Common myeloid progenitor, CD34-positive (primary cell): ENCODE results near the gene APOL1.

Experiments used
- CTCF ChIA-PET: fragments of 350-600 bp; sonication (Branson Sonifier 250); formaldehyde crosslinking; loops from one replicate; lab custom pipeline; 2021; ENCODE audit warnings: antibody characterized with exemption; lab: Charles Lee
- POLR2A ChIA-PET: fragments of 350-600 bp; sonication (Branson Sonifier 250); formaldehyde crosslinking; loops from one replicate; lab custom pipeline; 2021; ENCODE audit warnings: antibody characterized with exemption; lab: Charles Lee
- DNase-seq, 3 donors: peaks; one replicate each; pipeline versions ENCODE4 v3.0.0 to v3.0.0-alpha.2; 2013
- H3K27ac ChIP-seq, 2 experiments: 1 replicate in 1 of 2; 2 replicates in 1 of 2; pipeline ENCODE4 v1.7.0; 2013; ENCODE audit warnings: inconsistent platforms in 2 of 2, low read length in 2 of 2, mild to moderate bottlenecking in 2 of 2, low read depth in 1 of 2, moderate library complexity in 1 of 2; ENCODE audit not compliant: severe bottlenecking in 2 of 2, insufficient read depth in 1 of 2, poor library complexity in 1 of 2
- H3K27me3 ChIP-seq, 5 experiments: replicated peaks in 2 of 5; 1 replicate in 3 of 5; 2 replicates in 2 of 5; pipeline versions ENCODE4 v1.6.1 to v1.7.0; 2013; ENCODE audit warnings: low read length in 4 of 5, mild to moderate bottlenecking in 2 of 5, moderate library complexity in 2 of 5, inconsistent platforms in 1 of 5; ENCODE audit not compliant: insufficient read depth in 5 of 5, control insufficient read depth in 4 of 5
- H3K36me3 ChIP-seq, 4 experiments: 1 replicate in 2 of 4; 2 replicates in 2 of 4; pipeline versions ENCODE4 v1.6.1 to v1.7.0; 2013; ENCODE audit warnings: low read length in 3 of 4, control low read depth in 1 of 4, mild to moderate bottlenecking in 1 of 4; ENCODE audit not compliant: control insufficient read depth in 4 of 4, insufficient read depth in 4 of 4
- H3K4me1 ChIP-seq, 4 experiments: 1 replicate in 3 of 4; 2 replicates in 1 of 4; pipeline versions ENCODE4 v1.6.1 to v1.7.1; 2013; ENCODE audit warnings: low read length in 3 of 4, mild to moderate bottlenecking in 3 of 4, control low read depth in 1 of 4, inconsistent platforms in 1 of 4, moderate library complexity in 1 of 4; ENCODE audit not compliant: control insufficient read depth in 4 of 4, insufficient read depth in 4 of 4; ENCODE audit errors: control extremely low read depth in 1 of 4
- H3K4me3 ChIP-seq, 7 experiments: 1 replicate in 4 of 7; 2 replicates in 3 of 7; pipeline versions ENCODE4 v1.5.1 to v1.7.0; 2013; ENCODE audit warnings: mild to moderate bottlenecking in 7 of 7, low read length in 6 of 7, moderate library complexity in 6 of 7, inconsistent platforms in 2 of 7, low read depth in 2 of 7, control low read depth in 1 of 7; ENCODE audit not compliant: insufficient read depth in 4 of 7, control insufficient read depth in 1 of 7; ENCODE audit errors: extremely low read depth in 1 of 7
- H3K9me3 ChIP-seq, 5 experiments: 1 replicate in 4 of 5; 2 replicates in 1 of 5; pipeline versions ENCODE4 v1.6.1 to v1.7.1; 2013; ENCODE audit warnings: low read length in 4 of 5, mild to moderate bottlenecking in 2 of 5, inconsistent platforms in 1 of 5, low read depth in 1 of 5, moderate library complexity in 1 of 5; ENCODE audit not compliant: control insufficient read depth in 4 of 5, insufficient read depth in 2 of 5; ENCODE audit errors: control extremely low read depth in 1 of 5
- WGBS: methylation state at CpG from one replicate; pipeline ENCODE4 v1.1.5; 2013; ENCODE audit not compliant: insufficient coverage; 5-methylcytosine and 5-hydroxymethylcytosine counted together

APOL1 gene

GRCh38 chr22:36277482-36278291 is 24.8 kb downstream of the APOL1 start:
- H3K27ac ChIP-seq: no peak overlapping the region
- H3K36me3 ChIP-seq: peaks cover under 1 to 24% (median 12%) of the 10 kb centered on the region in 4 experiments
- H3K9me3 ChIP-seq: no peaks in the 10 kb centered on the region
- 37% methylated on average over 15 of the region's 18 CpGs for WGBS
- ChIA-PET CTCF (interaction anchor here (0.6 to 2.4 kb wide), 25 partner anchors 8 to 191 kb away, joined by 3 to 16 read pairs (median 4); partner anchors contain the start of gene APOL2), POLR2A (no interaction called here)
- H3K4me1 ChIP-seq: peaks cover 0 to 11% (median 6%) of the 10 kb centered on the region in 4 experiments
- DNase-seq: peak; percentile 62 to 81 (median 75)
- no peaks in the 10 kb centered on the region for H3K27me3 ChIP-seq
- H3K4me3 ChIP-seq: peak overlapping the region in 1 of 7 experiments; percentile 8

GRCh38 chr22:36279219-36279666 is 26.3 kb downstream of the APOL1 start:
- WGBS: 67% methylated on average over 7 of the region's 8 CpGs
- Histone ChIP-seq H3K4me3 (no peak overlapping the region), H3K27me3 (no peaks in the 10 kb centered on the region), H3K27ac (no peak overlapping the region), H3K9me3 (no peaks in the 10 kb centered on the region), H3K36me3 (peaks cover 7 to 38% (median 22%) of the 10 kb centered on the region in 4 experiments), H3K4me1 (peaks cover 0 to 11% (median 6%) of the 10 kb centered on the region in 4 experiments)
- ChIA-PET POLR2A (no interaction called here), CTCF (interaction anchor here (0.9 to 2.4 kb wide), 12 partner anchors 7 to 82 kb away, joined by 3 to 16 read pairs (median 8); partner anchors contain the start of gene APOL2)
- DNase-seq: peak in 1 of 3 donors; percentile 11

- Histone ChIP-seq H3K4me3 (no peak overlapping the region), H3K27ac (no peak overlapping the region), H3K9me3 (no peaks in the 10 kb centered on the region), H3K4me1 (peaks cover 0 to 11% (median 6%) of the 10 kb centered on the region in 4 experiments), H3K27me3 (no peaks in the 10 kb centered on the region), H3K36me3 (peaks cover 11 to 50% (median 33%) of the 10 kb centered on the region in 4 experiments)
- CTCF ChIA-PET: interaction anchor here (0.9 to 1.7 kb wide), 6 partner anchors 8 to 86 kb away, joined by 3 to 7 read pairs (median 4); no protein-coding TSS in a partner anchor
- WGBS: 100% methylated on average over 2 of the region's 8 CpGs
- POLR2A ChIA-PET: interaction anchor here (1.0 kb wide), 1 partner anchor 8 kb away, joined by 5 read pairs; no protein-coding TSS in a partner anchor
- DNase-seq: no peak
Observed at GRCh38 chr22:36280379-36280778, 27.4 kb downstream of the APOL1 start.

GRCh38 chr22:36281781-36282327 is 28.9 kb downstream of the APOL1 start:
- 94% methylated on average over 11 of the region's 14 CpGs for WGBS
- DNase-seq: no peak
- ChIA-PET POLR2A (no interaction called here), CTCF (interaction anchor here (1.2 to 8.7 kb wide), 5 partner anchors 13 to 1224 kb away, joined by 3 to 107 read pairs (median 4); no protein-coding TSS in a partner anchor)
- Histone ChIP-seq H3K4me3 (no peak overlapping the region), H3K4me1 (peaks cover 0 to 12% (median 4%) of the 10 kb centered on the region in 4 experiments), H3K36me3 (peaks cover 17 to 64% (median 46%) of the 10 kb centered on the region in 4 experiments), H3K27ac (no peak overlapping the region), H3K9me3 (no peaks in the 10 kb centered on the region), H3K27me3 (no peaks in the 10 kb centered on the region)

GRCh38 chr22:36282328-36282831 is 29.4 kb downstream of the APOL1 start:
- Histone ChIP-seq H3K27me3 (no peaks in the 10 kb centered on the region), H3K4me1 (peaks cover 0 to 13% (median 3%) of the 10 kb centered on the region in 4 experiments), H3K36me3 (peaks cover 18 to 69% (median 49%) of the 10 kb centered on the region in 4 experiments), H3K27ac (no peak overlapping the region), H3K4me3 (no peak overlapping the region), H3K9me3 (no peaks in the 10 kb centered on the region)
- WGBS: 94% methylated on average over 21 of the region's 24 CpGs
- POLR2A ChIA-PET: no interaction called here
- CTCF ChIA-PET: interaction anchor here (0.9 to 8.7 kb wide), 6 partner anchors 8 to 1224 kb away, joined by 3 to 107 read pairs (median 4); partner anchors contain the start of genes APOL1 and APOL2
- no peak for DNase-seq

DNA sequence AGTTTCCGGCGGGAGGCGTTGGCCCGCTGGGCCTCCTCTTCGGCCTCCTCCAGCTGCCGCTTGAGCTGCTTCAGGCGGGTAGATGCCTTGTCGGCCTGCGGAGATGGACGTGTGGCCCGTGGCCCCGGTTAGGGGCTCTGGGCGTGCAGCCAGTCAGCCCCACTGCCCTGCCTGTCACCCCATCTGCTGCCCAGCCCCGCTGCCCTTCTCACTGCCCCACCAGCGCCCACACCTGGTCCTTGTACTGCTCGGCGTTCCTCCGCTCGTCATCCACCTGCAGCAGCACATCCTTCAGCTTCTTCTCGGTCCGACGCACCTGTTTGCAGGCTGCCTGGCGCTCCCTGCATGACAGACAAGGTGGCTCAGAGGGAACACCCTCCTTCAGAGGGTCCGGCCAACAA is 31.2 kb downstream of the APOL1 start:
- no peak for DNase-seq

More for the DNA sequence above, 31.2 kb downstream of the APOL1 start:
- H3K27me3 ChIP-seq: no peaks in the 10 kb centered on the region
- peaks cover 24 to 86% (median 62%) of the 10 kb centered on the region in 4 experiments for H3K36me3 ChIP-seq
- H3K27ac ChIP-seq: no peak overlapping the region
- no peak overlapping the region for H3K4me3 ChIP-seq
- POLR2A ChIA-PET: no interaction called here
- peaks cover 0 to 5% (median under 1%) of the 10 kb centered on the region in 4 experiments for H3K4me1 ChIP-seq
- 97% methylated on average over 24 of the region's 24 CpGs for WGBS
- CTCF ChIA-PET: interaction anchor here (0.9 to 8.7 kb wide), 5 partner anchors 9 to 87 kb away, joined by 3 to 107 read pairs (median 10); no protein-coding TSS in a partner anchor
- no peaks in the 10 kb centered on the region for H3K9me3 ChIP-seq
